Measurements from ENCODE around the gene ABCA6.
"Not testable (repeated sequence)": the region's sequence is repeated elsewhere in the genome, so short reads cannot be mapped to it uniquely, and the experiment has no call there.

The ABCA6 gene

DNA sequence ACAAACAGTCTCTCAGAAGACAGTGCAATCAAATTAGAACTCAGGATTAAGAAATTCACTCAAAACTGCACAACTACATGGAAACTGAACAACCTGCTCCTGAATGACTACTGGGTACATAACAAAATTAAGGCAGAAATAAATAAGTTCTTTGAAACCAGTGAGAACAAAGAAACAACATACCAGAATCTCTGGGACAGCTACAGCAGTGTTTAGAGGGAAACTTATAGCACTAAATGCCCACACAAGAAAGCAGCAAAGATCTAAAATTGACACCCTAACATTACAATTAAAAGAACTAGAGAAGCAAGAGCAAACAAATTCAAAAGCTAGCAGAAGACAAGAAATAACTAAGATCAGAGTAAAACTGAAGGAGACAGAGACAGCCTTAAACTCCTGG, 68.3 kb downstream of the ABCA6 start:
- DNase-seq (ENCODE audit: low read depth), result not testable (repeated sequence)

DNA sequence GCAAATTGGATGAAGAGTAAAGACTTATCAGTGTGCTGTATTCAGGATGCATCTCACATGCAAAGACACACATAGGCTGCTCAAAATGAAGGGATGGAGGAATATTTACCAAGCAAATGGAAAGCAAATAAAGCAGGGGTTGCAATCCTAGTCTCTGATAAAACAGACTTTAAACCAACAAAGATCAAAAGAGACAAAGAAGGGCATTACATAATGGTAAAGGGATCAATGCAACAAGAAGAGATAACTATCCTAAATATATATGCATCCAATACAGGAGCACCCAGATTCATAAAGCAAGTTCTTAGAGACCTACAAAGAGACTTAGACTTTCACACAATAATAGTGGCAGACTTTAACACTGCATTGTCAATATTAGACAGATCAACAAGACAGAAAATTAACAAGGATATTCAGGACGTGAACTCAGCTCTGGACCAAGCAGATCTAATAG, 68.9 kb downstream of the ABCA6 start:
- not testable (repeated sequence) for DNase-seq (ENCODE audit: low read depth)

DNA sequence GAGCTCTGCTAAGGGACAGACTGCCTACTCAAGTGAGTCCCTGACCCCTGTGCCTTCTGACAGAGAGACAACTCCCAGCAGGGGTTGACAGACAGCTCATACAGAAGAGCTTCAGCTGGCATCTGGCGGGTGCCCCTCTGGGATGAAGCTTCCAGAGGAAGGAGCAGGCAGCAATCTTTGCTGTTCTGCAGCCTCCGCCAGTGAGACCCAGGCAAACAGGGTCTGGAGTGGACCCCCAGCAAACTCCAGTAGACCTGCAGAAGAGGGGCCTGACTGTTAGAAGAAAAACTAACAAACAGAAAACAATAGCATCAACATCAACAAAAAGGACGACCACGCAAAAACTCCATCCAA, 70.5 kb downstream of the ABCA6 start:
- DNase-seq (ENCODE audit: low read depth), result not testable (repeated sequence)

DNA sequence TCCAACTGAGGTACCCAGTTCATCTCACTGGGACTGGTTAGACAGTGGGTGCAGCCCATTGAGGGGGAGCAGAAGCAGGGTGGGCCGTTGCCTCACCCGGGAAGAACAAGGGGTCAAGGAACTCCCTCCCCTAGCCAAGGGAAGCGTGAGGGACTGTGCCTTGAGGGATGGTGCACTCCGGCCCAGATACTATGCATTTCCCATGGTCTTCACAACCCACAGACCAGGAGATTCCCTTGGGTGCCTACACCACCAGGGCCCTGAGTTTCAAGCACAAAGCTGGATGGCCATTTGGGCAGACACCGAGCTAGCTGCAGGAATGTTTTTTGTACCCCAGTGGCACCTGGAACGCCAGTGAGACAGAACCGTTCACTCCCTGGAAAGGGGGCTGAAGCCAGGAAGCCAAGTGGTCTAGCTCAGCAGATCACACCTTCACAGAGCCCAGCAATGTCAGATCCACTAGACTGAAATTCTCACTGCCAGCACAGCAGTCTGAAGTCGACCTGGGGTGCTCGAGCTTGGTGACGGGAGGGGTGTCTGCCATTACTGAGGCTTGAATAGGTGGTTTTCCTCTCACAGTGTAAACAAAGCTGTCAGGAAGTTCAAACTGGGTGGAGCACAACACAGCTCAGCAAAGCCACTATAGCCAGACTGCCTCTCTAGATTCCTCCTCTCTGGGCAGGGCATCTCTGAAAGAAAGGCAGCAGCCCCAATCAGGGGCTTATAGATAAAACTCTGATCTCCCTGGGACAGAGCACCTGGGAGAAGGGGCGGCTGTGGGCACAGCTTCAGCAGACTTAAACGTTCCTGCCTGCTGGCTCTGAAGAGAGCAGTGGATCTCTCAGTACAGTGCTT, 71.1 kb downstream of the ABCA6 start:
- not testable (repeated sequence) for DNase-seq (ENCODE audit: low read depth)

DNA sequence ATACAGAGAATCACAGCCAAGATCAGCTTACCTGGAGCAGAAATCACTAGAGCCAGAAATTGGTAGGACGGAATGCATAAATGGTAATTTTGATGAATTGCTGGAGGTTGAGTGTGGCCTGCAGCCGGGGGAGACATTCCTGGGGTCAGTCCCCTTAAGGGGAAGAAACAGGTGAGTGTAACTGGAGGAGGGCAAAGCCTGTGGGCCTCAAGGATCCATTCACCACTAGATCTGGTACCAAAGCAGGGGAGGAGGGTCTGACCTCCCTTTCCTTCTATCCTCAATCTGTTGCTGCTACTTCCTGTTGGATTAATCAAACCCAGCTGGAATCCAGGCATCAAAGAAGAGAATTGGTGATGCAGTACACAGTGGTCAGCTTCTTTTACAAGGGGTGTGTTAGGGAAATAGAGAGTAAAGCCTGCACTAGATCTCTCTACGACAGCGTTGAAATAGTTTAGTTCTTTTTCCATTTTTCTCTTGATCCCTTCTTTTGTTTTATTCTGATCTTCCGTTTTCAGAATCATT, 72.4 kb downstream of the ABCA6 start:
- no peak for DNase-seq (ENCODE audit: low read depth)

DNA sequence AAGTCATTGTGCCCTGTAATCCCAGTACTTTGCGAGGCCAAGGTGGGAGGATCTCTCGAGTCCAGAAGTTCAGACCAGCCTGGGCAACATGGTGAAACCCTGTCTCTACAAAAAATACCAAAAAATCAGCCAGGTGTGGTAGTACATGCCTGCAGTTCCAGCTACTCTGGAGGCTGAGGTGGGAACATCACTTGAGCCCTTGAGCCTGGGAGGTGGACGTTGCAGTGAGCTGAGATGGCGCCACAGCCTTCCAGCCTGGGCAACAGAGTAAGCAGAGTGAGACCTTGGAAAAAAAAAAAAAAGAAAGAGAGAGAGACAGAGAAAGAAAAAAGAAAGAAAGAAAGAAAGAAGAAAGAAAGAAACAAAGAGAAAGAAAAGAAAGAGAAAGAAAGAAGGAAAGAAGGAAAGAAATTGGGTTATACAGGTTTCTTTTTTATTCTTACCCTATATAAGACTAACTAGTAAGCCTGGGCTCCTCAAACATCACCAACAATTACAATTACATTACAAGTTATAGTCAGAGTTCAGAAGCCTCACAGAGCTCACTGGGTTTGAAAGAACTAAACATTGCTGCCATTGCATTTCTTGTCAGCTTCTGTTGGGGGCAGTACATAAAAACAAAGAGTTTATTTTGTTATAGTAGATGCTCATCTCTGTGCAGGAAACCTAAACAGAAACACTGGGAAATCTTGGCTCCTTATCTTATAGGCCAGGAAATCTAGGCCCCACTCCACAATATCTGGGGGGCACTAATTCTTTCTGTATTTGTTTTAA, 74.2 kb downstream of the ABCA6 start:
- DNase-seq (ENCODE audit: low read depth), result no peak

DNA sequence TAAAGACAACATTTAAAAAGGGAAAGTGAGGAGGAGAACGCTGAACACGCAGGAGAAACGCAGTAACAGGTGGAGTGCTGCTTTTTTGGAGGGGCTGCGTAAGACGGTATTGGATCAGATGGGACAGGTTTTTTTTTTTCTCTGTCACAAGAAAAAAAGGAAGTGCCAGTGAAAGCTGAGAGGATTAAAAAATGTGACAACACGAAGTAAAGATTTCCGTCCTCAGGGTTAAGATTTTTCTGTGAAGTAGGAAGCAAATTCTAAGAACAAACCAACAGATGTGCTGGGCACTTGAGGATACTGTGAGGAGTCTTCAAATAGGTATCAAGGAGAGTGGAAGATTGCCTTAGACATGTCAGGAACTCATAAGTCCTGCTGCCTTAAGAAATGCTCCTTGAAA, 75.2 kb downstream of the ABCA6 start:
- no peak for DNase-seq (ENCODE audit: low read depth)

DNA sequence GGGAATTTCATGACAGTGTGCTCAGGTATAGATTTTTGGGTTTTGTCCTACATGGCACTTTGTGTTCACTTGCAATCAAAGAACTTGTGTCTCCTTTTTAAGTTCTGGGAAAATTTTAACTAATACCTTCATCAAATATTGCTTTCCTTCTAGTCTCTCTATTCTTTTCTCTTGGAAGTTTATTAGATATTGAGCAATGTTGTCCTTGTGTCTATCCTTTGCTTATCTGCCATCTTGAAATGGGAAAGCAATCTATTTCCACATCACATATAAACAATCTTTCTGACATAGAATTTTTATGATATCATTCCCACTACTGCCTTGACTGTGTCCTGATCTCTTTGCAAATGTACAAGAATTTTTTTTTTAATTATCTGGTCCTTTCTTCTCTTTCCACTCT, 76.6 kb downstream of the ABCA6 start:
- DNase-seq (ENCODE audit: low read depth), result no peak

DNA sequence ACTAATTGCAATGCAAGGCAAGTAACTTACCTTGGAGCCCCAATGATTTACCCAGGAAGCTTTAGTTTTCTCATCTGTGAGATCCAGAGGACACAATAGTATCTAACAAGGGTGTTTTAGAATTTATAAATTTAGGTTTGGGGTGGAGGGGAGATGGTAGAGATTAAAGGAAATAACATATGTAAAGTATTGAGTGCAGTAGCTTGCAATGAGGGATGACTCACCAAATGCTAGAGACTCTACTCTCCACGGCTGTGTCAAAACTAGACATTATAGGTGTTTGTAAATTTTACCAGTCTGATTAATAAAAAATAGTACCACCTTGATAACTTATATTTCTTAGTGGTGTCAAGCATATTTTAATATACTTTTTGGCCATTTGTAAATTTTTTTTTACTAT, 77.2 kb downstream of the ABCA6 start:
- no peak for DNase-seq (ENCODE audit: low read depth)

DNA sequence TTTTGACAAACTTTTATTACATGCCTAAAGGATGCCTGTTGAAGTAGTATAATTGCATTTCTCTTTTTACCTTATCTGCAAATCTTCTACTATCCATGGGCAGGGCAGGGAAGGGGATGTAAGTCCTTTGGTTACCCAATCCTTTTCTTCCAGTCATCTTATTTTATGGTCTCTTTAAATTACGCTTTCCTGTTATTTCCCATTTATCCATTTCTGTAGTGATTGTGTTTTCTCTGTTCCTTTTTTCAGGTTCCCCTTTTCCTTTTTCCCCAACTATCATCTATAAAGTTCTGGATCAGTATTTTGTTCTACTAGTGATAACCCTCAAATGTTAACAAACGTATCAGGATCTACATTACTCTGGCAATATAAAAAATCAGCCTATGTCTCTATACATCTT, 77.7 kb downstream of the ABCA6 start:
- DNase-seq (ENCODE audit: low read depth), result no peak

DNA sequence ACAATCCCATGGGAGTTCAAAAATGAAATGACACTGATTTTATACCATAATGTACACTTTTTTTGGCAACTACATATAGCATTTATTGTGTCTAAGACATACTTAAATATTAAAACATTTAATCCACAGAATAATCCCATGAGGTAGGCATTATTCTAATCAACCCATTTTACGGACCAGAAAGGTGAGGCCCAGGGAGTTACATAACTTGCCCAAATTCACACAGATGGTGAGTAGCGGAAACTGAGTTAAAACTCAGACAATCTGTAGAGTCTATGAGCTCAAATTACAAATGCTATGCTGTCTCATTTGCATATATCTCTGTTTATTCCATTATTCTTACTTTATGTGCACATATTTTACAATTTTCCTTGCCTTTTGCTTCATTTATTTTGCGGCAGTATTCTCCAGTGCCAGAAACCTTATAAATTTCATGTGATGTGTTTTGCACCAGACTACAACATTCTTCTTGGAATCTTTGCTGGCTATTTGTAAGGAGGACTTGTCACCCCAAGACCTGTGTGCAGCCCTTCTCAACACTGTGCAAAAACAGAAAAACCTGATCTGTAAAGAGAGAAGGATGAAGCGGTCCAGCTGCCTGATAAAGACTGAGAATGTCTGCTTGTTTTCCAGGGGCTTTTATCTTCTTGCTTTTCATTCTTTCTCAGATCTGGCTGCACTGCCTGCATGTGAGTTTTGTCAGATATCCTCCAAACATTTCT, 78.7 kb downstream of the ABCA6 start:
- no peak for DNase-seq (ENCODE audit: low read depth)

DNA sequence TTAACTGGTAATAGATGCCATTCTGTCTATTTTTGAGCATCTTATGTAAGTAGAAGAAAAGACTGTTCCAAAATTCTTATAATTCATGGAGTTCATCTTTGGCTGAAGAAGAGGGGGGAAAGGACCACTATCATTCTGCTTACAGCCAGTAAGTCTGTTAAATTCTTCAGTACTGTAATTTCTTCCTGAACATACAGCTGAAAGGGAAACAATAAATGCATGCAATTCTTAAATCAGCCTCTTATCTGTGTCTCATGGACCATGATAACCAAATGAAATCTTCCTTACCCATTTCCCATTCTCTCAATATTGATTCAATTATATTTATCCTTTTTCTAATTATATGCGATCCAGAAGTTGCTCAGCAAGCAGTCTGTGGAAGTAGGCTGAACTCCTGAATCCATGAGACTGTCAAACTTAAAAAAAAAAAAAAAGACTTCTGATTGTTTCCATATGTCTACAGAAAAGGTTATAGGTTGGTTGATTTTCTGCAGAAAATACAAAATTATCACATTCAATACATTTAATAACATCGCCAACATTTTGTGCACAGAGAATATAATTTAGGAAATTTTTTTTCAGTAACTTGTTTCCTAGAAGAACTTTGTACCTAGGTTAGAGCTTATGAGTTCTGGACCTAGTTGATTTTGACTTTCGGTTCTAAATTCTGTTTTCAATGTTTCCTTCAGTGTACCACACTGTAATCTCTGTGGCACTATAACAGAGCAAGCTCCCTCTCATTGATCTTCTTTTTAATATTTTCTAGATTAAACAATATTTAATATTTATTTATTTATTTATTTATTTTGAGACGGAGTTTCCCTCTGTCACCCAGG, 79.8 kb downstream of the ABCA6 start:
- no peak for DNase-seq (ENCODE audit: low read depth)

DNA sequence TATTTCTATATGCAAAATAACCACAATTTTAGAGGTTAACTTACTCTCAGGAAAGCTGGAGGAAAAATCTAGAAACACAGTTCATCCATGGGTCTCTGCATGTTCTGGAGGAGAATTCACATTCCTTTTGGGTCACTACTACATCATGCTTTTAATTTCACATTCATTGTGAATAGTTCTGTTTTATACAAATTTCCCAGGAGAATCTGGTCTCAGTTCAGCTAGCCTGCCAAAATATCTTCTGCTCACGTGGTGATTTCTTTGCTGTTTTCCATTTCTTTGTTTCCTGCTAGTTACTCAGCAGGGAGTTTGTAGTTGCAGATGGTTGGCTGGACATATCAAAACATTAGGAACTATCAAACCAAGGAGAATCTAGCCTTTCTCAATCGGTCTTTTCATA, 80.9 kb downstream of the ABCA6 start, which contains the start of gene ABCA9:
Gene ABCA9, minus strand, starts transcription at position 106 of the 400 bp plus-strand sequence. CDS start 9,801 bp downstream, outside the sequence.
- no peak for DNase-seq (ENCODE audit: low read depth)

DNA sequence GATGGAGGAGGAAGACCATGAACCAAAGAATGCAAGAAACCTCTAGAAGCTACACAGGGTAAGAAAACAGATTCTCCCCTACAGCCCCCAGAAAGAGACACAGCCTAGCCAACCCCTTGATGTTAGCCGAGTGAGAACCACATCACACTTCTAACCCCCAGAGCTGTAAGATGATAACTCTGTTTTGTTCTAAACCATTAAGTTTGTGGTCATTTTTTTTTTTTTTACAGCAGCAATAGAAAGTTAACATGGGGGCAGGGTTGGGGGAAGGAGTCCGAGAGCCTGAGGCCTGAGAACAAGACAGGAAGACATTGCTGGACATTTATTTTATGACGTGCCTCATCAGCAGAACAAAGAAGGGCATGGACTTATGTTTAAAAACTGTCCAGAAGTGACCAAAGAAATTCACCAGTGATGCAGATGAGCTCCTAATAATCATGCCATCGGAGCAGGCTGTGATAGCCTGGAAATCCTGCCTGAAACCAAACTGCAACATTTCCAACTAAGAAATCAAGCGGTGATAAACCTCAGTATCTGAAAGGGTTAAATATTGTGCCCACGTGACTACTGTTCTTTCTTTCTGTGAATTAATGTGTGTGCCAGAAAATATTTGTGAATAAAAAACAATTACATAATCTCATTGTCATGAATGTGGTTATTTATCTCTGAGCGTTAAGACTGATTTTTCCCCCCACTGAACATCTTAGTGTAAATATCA, 82.1 kb downstream of the ABCA6 start:
- DNase-seq (ENCODE audit: low read depth), result no peak

DNA sequence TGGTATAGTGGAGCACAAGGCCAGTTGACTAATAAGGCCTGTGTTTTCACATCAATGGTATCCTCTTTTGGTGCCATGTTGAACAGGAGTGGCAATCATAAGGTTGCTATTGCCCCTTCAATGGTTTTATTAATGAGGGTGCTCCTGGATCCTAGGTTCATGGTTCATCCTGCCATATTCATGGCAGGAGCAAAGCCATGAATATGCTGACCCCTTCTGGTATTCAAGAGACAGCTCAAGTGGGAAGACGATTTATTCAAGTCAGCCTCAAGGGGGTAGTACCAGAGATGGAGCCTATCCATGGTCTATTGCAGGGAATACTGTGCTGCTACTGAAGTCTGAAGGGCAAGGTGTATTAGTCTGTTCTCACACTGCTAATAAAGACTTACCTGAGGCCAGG, 83.5 kb downstream of the ABCA6 start:
- no peak for DNase-seq (ENCODE audit: low read depth)

DNA sequence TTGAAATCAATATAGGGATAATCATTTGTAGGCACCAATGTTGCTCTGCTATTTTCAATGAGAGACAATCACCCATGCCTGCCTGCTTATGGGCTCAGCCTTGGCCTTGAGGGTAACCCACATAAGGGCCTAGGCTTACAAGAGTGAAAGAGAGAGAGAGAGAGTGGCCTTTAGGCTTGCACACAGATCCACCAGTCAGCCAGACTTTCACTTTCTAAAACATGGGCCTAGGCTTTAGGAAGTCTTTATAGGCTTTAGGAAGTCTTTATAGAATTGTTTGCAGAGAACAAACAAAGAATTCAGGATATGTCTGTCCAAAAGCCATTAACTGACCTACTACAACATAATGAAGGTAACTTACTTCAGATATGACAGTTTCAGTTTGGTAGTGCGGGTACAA, 84.4 kb downstream of the ABCA6 start:
- DNase-seq (ENCODE audit: low read depth), result no peak

DNA sequence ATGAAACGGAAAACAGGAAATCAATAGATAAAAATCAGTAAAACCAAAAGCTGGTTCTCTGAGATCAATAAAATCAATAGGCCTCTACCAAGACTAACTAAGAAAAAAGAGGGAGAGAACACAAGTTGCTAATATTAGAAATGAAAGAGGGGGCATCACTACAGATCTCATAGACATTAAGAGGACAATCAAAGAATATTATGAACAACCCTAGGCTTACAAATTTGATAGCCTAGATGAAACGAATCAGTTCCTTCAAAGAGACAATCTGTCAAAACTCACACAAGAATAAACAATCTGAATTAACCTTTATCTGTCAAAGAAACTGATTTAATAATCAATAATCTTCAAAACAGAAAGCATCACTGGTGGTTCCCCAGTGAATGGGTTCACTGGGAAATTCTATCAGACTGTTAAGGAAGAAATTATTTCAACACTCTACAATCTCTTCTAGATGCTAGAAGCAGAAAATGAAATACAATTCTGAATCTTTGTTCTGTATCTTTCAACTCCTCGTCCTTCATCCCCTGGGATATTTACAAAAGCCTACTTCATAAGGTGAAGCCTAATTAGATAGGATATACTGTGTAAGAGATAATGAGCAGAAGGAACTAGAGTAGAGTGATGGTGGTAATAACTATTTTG, 85.4 kb downstream of the ABCA6 start:
- DNase-seq (ENCODE audit: low read depth), result no peak

DNA sequence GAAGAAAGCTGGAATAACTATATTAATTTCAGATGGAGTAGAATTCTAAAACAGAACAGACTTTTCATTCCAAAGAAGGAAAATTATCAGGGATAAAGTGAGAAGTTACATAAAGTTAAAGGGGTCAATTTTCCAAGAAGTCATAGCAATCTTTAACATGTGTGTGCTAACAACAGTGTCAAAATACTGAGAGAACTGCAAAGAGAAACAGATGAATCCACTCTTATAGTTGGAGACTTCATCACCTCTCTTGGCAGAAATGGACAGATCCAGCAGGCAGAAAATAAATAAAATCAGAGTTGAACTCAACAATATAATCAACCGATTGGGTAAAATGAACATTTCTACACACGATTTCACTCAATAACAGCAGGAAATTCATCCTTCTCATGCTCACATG, 86.4 kb downstream of the ABCA6 start:
- no peak for DNase-seq (ENCODE audit: low read depth)

DNA sequence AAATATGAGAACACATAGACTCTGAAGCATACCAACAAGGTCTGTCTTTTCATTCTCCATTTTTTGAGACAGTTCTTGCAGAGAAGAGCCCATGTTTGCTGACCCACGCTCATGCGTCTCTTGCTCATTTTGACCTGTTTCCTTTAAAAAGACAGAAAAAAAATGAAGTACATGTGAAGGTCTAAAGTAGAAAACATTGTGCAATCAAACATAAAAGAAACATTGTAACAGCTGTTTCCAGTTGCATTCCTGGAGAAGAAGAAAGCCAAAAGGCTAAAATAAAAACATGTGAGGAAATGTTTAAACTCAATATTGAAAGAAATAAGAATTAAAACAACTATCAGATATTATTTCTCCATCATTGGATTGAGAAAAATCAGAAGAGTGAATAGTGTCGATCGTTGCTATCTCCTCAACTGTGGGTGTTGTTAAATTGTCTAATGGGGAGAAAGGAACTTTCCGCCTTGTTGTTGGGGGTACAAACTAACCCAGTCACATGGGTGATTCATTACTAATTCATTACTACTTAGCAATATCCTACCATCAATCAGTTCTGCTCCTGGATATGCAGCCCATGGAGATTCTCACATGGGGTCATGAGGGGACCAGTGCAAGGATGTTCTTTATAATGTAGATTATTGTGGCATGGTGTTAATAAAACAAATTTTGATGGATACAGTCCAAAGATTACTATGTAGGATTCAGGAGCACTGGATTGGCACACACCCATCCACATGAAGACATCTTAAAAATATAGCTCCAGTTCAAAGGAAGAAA, 90.5 kb downstream of the ABCA6 start:
- no peak for DNase-seq (ENCODE audit: low read depth)
